ENCODE results near the gene CCL26. TPM values are rescaled to one million over a fixed set of nuclear protein-coding genes. Genes with fewer than 3 reads are reported as not detected.

CCL26 gene
- total RNA-seq, 1 experiment from 2014 or later, result not detected

- intact Hi-C loops (cut with micrococcal nuclease; ENCODE audit: unreplicated experiment), result no loop called here
- no TSS peak for BruUV-seq (replicated peaks)
- no peaks in the 10 kb centered on the region for H3K9me3 ChIP-seq (ENCODE audit: insufficient read depth, low read depth)
- H3K4me2 ChIP-seq, result no peak overlapping the region
- H3K36me3 ChIP-seq (ENCODE audit: low read depth), result no peaks in the 10 kb centered on the region
- no peaks in the 10 kb centered on the region for H3K9me2 ChIP-seq (ENCODE audit: insufficient read depth)
- TF ChIP-seq CTCF (conservative IDR thresholded peaks at IDR 0.05), result no peak
- TF ChIP-seq EZH2 (IDR thresholded peaks at IDR 0.05; ENCODE audit: low read depth), result no peak
- ChIA-PET POLR2A (ENCODE audit: unreplicated experiment) (no interaction called here), CTCF (no interaction called here)
- no peaks in the 10 kb centered on the region for H4K20me1 ChIP-seq (ENCODE audit: insufficient read depth)
- H2AFZ ChIP-seq, result no peak overlapping the region
- DNase-seq, result no peak
- peaks cover 7% of the 10 kb centered on the region for H3K4me1 ChIP-seq (replicated peaks; ENCODE audit: insufficient read depth)
- no peak overlapping the region for H3K4me3 ChIP-seq
- no peaks in the 10 kb centered on the region for H3K79me2 ChIP-seq (ENCODE audit: low read depth)
- no peaks in the 10 kb centered on the region for H3F3A ChIP-seq (ENCODE audit: insufficient read depth, low read depth)
- H3K27me3 ChIP-seq (ENCODE audit: insufficient read depth, low read depth), result peaks cover 11% of the 10 kb centered on the region
- no peak overlapping the region for H3K27ac ChIP-seq
Measured at GRCh38 chr7:75818472-75818871, 46.5 kb upstream of the CCL26 start.

- Histone ChIP-seq H3F3A (ENCODE audit: insufficient read depth, low read depth) (no peaks in the 10 kb centered on the region), H3K4me3 (no peak overlapping the region), H3K9me2 (ENCODE audit: insufficient read depth) (no peaks in the 10 kb centered on the region), H3K27ac (no peak overlapping the region), H4K20me1 (ENCODE audit: insufficient read depth) (no peaks in the 10 kb centered on the region), H2AFZ (no peak overlapping the region), H3K4me1 (replicated peaks; ENCODE audit: insufficient read depth) (no peaks in the 10 kb centered on the region), H3K27me3 (ENCODE audit: insufficient read depth, low read depth) (peaks cover 11% of the 10 kb centered on the region), H3K79me2 (ENCODE audit: low read depth) (no peaks in the 10 kb centered on the region), H3K36me3 (ENCODE audit: low read depth) (no peaks in the 10 kb centered on the region), H3K4me2 (no peak overlapping the region), H3K9me3 (ENCODE audit: insufficient read depth, low read depth) (no peaks in the 10 kb centered on the region)
- TF ChIP-seq EZH2 (IDR thresholded peaks at IDR 0.05; ENCODE audit: low read depth) (no peak), CTCF (conservative IDR thresholded peaks at IDR 0.05) (no peak)
- BruUV-seq (replicated peaks), result no TSS peak
- DNase-seq, result no peak
- CTCF ChIA-PET, result no interaction called here
- intact Hi-C loops (cut with micrococcal nuclease; ENCODE audit: unreplicated experiment), result no loop called here
- POLR2A ChIA-PET (ENCODE audit: unreplicated experiment), result no interaction called here
Measured at GRCh38 chr7:75817116-75817515, 45.1 kb upstream of the CCL26 start.

- no peaks in the 10 kb centered on the region for H3K79me2 ChIP-seq (ENCODE audit: low read depth)
- no peaks in the 10 kb centered on the region for H3K9me2 ChIP-seq (ENCODE audit: insufficient read depth)
- intact Hi-C loops (cut with micrococcal nuclease; ENCODE audit: unreplicated experiment), result no loop called here
- BruUV-seq (replicated peaks), result no TSS peak
- H2AFZ ChIP-seq, result no peak overlapping the region
- H3K9me3 ChIP-seq (ENCODE audit: insufficient read depth, low read depth), result no peaks in the 10 kb centered on the region
- ChIA-PET CTCF (no interaction called here), POLR2A (ENCODE audit: unreplicated experiment) (no interaction called here)
- no peaks in the 10 kb centered on the region for H3K36me3 ChIP-seq (ENCODE audit: low read depth)
- peaks cover 11% of the 10 kb centered on the region for H3K27me3 ChIP-seq (ENCODE audit: insufficient read depth, low read depth)
- H3K4me3 ChIP-seq, result no peak overlapping the region
- DNase-seq, result no peak
- H3F3A ChIP-seq (ENCODE audit: insufficient read depth, low read depth), result no peaks in the 10 kb centered on the region
- no peak overlapping the region for H3K27ac ChIP-seq
- no peaks in the 10 kb centered on the region for H3K4me1 ChIP-seq (replicated peaks; ENCODE audit: insufficient read depth)
- H3K4me2 ChIP-seq, result no peak overlapping the region
- TF ChIP-seq CTCF (conservative IDR thresholded peaks at IDR 0.05) (no peak), EZH2 (IDR thresholded peaks at IDR 0.05; ENCODE audit: low read depth) (no peak)
- H4K20me1 ChIP-seq (ENCODE audit: insufficient read depth), result no peaks in the 10 kb centered on the region
Measured at GRCh38 chr7:75815418-75816064, 43.5 kb upstream of the CCL26 start.
